Brain microvascular endothelial cell (primary cell): ENCODE data around the gene TADA1.

Source experiments
- DNase-seq: peaks from one replicate; pipeline ENCODE4 v3.0.0-alpha.2; 2020
- H3K27ac ChIP-seq: fragments of 250-450 bp; sonication (Bioruptor Pico); 2 replicates; pipeline ENCODE4 v1.5.1; 2020; ENCODE audit warnings: mild to moderate bottlenecking, moderate library complexity
- H3K27me3 ChIP-seq: fragments of 250-450 bp; sonication (Bioruptor Pico); replicated peaks from 2 replicates; pipeline ENCODE4 v1.5.1; 2020; ENCODE audit warnings: mild to moderate bottlenecking
- H3K36me3 ChIP-seq: fragments of 250-450 bp; sonication (Bioruptor Pico); replicated peaks from 2 replicates; pipeline ENCODE4 v1.5.1; 2020; ENCODE audit warnings: mild to moderate bottlenecking
- H3K4me3 ChIP-seq: 2 replicates; pipeline ENCODE4 v1.5.1; 2011; ENCODE audit warnings: low read depth, mild to moderate bottlenecking, control low read depth, low read length, moderate library complexity
- CTCF ChIP-seq: IDR thresholded peaks from 2 replicates; pipeline ENCODE4 v1.5.1; 2011; ENCODE audit warnings: low read depth, mild to moderate bottlenecking, moderate library complexity, low read length, control low read depth, inconsistent platforms; ENCODE audit errors: missing control alignments
- in situ Hi-C: cut with HindIII; loops from 2 replicates; pipeline ENCODE4 v1.10.0; 2017; ENCODE audit warnings: low sequenced_read_pairs, low pct_ligation_motif_present

Gene TADA1

DNA sequence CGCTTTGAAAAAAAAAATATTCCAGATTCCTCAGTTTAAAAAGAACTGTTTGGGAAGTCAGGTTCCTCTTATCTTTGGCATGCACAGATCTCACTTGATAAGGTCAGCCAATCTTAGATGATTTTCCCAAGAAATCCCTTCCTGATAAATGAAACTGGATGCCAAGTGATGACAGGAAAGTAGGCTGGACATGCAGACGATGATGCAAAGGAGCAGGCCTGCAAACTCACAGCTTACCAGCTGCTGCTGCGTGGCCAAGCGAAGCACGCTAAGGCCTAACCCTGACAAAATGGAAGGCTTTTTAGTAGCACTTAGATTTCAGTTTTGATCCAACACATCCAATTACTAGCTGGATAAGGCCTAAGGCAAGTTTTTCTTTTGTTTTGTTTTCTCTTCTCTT lies 10.1 kb downstream of the TADA1 start:
- peak; percentile 29 for DNase-seq
- no peak for TF ChIP-seq CTCF
- Histone ChIP-seq H3K4me3 (no peak overlapping the region), H3K27me3 (no peaks in the 10 kb centered on the region), H3K27ac (no peak overlapping the region), H3K36me3 (peaks cover 3% of the 10 kb centered on the region)
- in situ Hi-C loops, result no loop called here

GRCh38 chr1:166859597-166859996 lies 16.5 kb downstream of the TADA1 start:
- H3K4me3 ChIP-seq, result no peak overlapping the region
- H3K27me3 ChIP-seq, result no peaks in the 10 kb centered on the region
- H3K36me3 ChIP-seq, result peaks cover 11% of the 10 kb centered on the region
- no peak for DNase-seq
- H3K27ac ChIP-seq, result no peak overlapping the region
- in situ Hi-C loops, result no loop called here
- TF ChIP-seq CTCF, result no peak

DNA sequence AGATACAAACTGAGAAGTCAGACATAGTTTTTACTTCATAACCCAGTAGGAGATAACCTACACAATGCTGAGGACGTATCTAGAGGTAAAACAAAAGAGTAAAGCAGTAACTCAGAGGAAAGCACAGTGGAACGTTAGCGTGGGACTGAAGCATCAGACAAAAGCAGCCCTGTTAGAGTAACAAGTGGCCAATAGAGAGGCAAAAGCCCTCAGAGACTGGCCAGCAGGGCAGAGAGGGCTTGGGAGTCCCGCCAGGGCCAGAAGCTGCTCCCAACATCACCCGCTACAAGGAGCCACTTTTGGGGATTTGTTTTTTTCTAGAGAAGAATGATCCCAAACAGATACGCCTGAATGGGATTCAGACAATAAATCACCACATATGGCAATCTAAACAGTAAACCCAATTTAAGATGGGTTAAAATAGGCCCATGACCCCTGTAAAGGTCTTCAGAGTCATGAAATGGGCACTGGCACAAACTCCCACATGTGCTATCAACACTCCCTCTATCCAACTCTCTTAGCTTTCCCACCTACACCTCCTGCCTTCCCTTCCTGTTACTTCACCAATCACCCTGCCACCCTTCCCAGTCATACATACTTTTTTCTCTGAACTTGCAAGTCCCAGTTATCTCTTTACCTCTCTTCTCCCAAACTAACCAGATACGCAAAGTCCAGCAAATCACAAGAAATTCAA lies 17.2 kb downstream of the TADA1 start:
- no peak for DNase-seq
- no peaks in the 10 kb centered on the region for H3K27me3 ChIP-seq
- H3K27ac ChIP-seq, result no peak overlapping the region
- in situ Hi-C loops, result no loop called here
- no peak for TF ChIP-seq CTCF
- H3K36me3 ChIP-seq, result peaks cover 16% of the 10 kb centered on the region
- no peak overlapping the region for H3K4me3 ChIP-seq

DNA sequence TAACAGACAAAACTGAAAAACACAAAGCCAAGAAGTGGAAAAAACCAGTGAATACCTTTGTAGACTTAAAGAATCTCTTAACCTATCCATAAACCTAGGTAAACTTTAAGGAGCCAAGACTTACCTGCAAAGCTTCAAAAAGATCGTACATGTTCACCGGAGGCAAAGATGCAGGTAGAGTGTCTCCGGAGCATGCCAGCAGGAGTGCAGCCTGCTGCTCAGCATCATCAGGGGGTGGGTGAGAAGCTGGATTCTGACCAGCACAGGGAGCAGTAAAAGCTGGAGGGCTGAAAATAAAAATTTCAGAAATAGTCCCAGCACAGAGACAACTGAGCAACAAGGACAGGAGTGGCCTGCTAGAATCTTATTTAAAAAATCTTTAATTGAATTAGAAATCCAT lies 18.1 kb downstream of the TADA1 start:
- no peak overlapping the region for H3K27ac ChIP-seq
- H3K36me3 ChIP-seq, result peaks cover 17% of the 10 kb centered on the region
- no peak overlapping the region for H3K4me3 ChIP-seq
- in situ Hi-C loops, result no loop called here
- no peak for DNase-seq
- H3K27me3 ChIP-seq, result no peaks in the 10 kb centered on the region
- TF ChIP-seq CTCF, result no peak

DNA sequence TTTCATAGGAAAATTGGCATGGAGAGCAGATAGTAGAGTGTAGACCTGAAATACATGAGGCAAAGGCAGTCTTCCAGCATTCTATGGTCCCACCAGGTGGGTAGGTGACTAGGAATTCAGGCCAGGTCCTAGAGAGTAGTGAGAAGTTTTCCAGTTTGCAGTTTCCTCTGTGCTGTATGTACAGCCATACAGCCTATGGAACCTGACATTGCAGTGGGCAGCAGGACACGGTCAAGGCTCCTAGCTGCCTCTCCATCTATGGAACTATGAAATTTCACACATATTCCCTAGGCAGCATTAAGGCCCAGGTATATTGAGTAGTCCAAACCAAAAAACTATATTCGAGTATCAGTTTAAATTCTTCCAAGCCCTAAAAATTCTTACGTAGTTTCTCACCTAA lies 20.5 kb downstream of the TADA1 start:
- DNase-seq, result no peak
- in situ Hi-C loops, result no loop called here
- no peak for TF ChIP-seq CTCF
- no peak overlapping the region for H3K4me3 ChIP-seq
- peaks cover 25% of the 10 kb centered on the region for H3K36me3 ChIP-seq
- H3K27me3 ChIP-seq, result no peaks in the 10 kb centered on the region
- H3K27ac ChIP-seq, result no peak overlapping the region

DNA sequence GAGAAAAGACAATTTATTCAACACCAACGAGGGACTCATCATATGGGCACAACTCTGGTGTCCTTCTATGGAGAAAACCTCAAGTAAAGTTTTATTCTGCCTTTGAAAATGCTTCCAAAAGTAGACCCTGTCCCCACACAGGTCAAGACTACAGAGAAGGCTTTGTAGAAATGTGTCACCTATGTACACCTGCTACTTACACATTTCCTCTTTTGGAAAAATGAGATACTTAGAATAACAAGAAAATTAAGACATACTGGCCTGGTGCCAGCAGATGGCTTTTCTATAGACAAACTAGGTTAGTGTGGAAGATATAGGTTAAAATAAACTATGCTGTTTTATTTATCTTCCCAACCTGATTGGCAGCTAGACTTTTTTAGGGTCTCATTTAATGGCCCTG lies 23.1 kb downstream of the TADA1 start:
- in situ Hi-C loops, result no loop called here
- DNase-seq, result no peak
- Histone ChIP-seq H3K27ac (no peak overlapping the region), H3K4me3 (no peak overlapping the region), H3K36me3 (peaks cover 44% of the 10 kb centered on the region), H3K27me3 (no peaks in the 10 kb centered on the region)
- no peak for TF ChIP-seq CTCF
